Measurements from ENCODE around the gene POF1B.

The POF1B gene

GRCh38 chrX:85243155-85243554 is 136.3 kb downstream of the POF1B start:
- no peak for DNase-seq (ENCODE audit: low read depth)

Data from activated T-cell treated with anti-CD3 and anti-CD28 coated beads for 1 hour (primary cell).